Cardiac fibroblast (primary cell): ENCODE data around the gene TP53I3.

ENCODE experiments used
- DNase-seq, 2 donors: peaks; one replicate each; pipeline versions ENCODE4 v3.0.0 to v3.0.0-alpha.2; 2010; ENCODE audit warnings: low read depth in 2 of 2
- H3K4me3 ChIP-seq, 2 donors: replicated peaks in 1 of 2; 1 replicate in 1 of 2; 2 replicates in 1 of 2; pipeline ENCODE4 v1.5.1; 2011; ENCODE audit warnings: low read depth in 2 of 2, low read length in 2 of 2, mild to moderate bottlenecking in 2 of 2, moderate library complexity in 1 of 2
- TF ChIP-seq, protein P1 (sequence below): IDR thresholded peaks from one replicate; pipeline ENCODE4 v1.5.1; 2011; ENCODE audit warnings: low read depth, mild to moderate bottlenecking, low read length, inconsistent platforms

TP53I3 gene

GRCh38 chr2:24085200-24085489 lies 511 bp upstream of the TP53I3 start:
- DNase-seq = no peak
- TF ChIP-seq, protein P1, sequence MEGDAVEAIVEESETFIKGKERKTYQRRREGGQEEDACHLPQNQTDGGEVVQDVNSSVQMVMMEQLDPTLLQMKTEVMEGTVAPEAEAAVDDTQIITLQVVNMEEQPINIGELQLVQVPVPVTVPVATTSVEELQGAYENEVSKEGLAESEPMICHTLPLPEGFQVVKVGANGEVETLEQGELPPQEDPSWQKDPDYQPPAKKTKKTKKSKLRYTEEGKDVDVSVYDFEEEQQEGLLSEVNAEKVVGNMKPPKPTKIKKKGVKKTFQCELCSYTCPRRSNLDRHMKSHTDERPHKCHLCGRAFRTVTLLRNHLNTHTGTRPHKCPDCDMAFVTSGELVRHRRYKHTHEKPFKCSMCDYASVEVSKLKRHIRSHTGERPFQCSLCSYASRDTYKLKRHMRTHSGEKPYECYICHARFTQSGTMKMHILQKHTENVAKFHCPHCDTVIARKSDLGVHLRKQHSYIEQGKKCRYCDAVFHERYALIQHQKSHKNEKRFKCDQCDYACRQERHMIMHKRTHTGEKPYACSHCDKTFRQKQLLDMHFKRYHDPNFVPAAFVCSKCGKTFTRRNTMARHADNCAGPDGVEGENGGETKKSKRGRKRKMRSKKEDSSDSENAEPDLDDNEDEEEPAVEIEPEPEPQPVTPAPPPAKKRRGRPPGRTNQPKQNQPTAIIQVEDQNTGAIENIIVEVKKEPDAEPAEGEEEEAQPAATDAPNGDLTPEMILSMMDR = no peak
- H3K4me3 ChIP-seq = peak overlapping the region; percentile 69 to 73

- H3K4me3 ChIP-seq = peak overlapping the region; percentile 69 to 73
- peak; percentile 83 to 92 for DNase-seq
- TF ChIP-seq, protein P1 = no peak
Observed at GRCh38 chr2:24083567-24084385, 858 bp downstream of the TP53I3 start.

DNA sequence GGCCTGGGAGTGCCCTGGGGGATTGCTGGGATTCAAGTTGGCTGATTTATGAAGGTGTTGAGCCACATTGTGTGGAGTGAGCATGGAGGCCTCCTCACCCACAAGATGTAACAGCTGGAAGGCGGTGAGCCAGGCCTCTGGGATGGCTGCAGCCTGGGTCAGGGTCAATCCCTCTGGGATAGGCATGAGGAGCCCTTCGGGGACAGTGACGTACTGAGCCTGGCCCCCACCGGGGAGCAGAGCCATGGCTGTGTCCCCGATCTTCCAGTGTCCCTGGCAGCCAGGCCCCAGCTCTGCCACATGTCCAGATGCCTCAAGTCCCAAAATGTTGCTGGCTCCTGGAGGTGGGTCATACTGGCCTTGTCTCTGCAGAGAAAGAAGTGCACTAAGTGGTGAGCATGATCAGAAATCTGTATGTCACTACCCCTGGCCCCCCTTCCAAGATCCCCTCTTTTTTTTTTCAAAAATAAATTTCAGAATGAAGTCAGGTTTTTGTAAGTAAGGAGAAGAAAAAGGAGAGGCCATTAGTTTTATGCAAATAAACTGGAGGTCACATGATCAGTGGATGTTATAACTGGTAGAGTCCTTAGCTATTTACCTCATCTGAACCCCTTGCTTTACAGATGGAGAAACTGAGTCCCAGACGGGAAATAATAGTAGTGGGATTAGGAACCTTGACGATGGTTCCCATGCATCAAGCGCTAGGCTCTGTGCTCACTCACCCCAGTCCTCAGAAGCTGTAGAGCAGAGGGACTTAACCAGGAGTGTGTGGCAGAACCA lies 1.7 kb downstream of the TP53I3 start:
- peak overlapping the region; percentile 69 to 73 for H3K4me3 ChIP-seq
- TF ChIP-seq, protein P1 = no peak
- no peak for DNase-seq

DNA sequence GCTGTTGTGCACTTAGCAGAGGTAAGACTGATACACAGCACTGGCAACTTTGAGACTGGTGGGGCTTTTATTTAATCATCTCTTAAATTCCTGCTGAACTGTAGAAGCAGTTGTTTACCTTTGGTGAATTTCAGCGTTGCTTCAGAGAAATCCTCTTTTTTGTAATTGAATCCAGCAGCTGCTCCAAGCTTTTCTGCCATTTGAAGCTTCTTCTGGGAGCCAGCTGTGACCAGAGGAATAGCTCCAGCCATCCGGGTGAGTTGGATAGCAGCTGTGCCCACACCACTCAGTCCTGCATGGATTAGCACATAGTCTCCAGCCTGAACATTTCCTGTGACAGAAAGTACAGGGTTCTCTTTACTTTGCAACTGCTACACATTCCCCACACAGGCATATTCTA lies 3.9 kb downstream of the TP53I3 start:
- H3K4me3 ChIP-seq = no peak overlapping the region
- TF ChIP-seq, protein P1 = no peak
- no peak for DNase-seq

- H3K4me3 ChIP-seq = peak overlapping the region; percentile 84 to 89
- no peak for DNase-seq
- TF ChIP-seq, protein P1 = no peak
Observed at GRCh38 chr2:24077879-24078278, 6.8 kb downstream of the TP53I3 start.

GRCh38 chr2:24077535-24077877 lies 7.1 kb downstream of the TP53I3 start:
- TF ChIP-seq, protein P1 = no peak
- peak overlapping the region; percentile 84 to 89 for H3K4me3 ChIP-seq

More at GRCh38 chr2:24077535-24077877, 7.1 kb downstream of the TP53I3 start:
- no peak for DNase-seq
